ENCODE results near the gene TMEM183A.
"Not testable (repeated sequence)": the region's sequence is repeated elsewhere in the genome, so short reads cannot be mapped to it uniquely, and the experiment has no call there.

- not testable (repeated sequence) for TF ChIP-seq POLR2A (IDR thresholded peaks at IDR 0.05; ENCODE audit: low read depth); POLR2AphosphoS5 (IDR thresholded peaks at IDR 0.05); EP300 (IDR thresholded peaks at IDR 0.05)
- TF ChIP-seq, protein P1, sequence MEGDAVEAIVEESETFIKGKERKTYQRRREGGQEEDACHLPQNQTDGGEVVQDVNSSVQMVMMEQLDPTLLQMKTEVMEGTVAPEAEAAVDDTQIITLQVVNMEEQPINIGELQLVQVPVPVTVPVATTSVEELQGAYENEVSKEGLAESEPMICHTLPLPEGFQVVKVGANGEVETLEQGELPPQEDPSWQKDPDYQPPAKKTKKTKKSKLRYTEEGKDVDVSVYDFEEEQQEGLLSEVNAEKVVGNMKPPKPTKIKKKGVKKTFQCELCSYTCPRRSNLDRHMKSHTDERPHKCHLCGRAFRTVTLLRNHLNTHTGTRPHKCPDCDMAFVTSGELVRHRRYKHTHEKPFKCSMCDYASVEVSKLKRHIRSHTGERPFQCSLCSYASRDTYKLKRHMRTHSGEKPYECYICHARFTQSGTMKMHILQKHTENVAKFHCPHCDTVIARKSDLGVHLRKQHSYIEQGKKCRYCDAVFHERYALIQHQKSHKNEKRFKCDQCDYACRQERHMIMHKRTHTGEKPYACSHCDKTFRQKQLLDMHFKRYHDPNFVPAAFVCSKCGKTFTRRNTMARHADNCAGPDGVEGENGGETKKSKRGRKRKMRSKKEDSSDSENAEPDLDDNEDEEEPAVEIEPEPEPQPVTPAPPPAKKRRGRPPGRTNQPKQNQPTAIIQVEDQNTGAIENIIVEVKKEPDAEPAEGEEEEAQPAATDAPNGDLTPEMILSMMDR (IDR thresholded peaks at IDR 0.05) = not testable (repeated sequence)
Observed at GRCh38 chr1:202986120-202986519, 21.1 kb upstream of the TMEM183A start.

All from esophagus muscularis mucosa (tissue), 4 donors.